Right renal cortex interstitium (tissue), 3 donors: ENCODE measurements around the gene LMO7. TPM values are rescaled to one million over a fixed set of nuclear protein-coding genes. Genes with fewer than 3 reads are reported as not detected.
"Not testable (repeated sequence)": the region's sequence is repeated elsewhere in the genome, so short reads cannot be mapped to it uniquely, and the experiment has no call there.

Experiments used
- DNase-seq, 3 donors: peaks; one replicate each; pipeline ENCODE4 v3.0.0-alpha.2; 2013; ENCODE audit warnings: low read depth in 3 of 3, low spot score in 2 of 3
- polyA plus RNA-seq, 3 donors: library from polyadenylated mRNA; unstranded; fragments of 120-200 nt; gene quantifications; one replicate each; pipeline ENCODE4 v1.2.1, GENCODE V29; 2013; ENCODE audit not compliant: insufficient read length in 3 of 3

The LMO7 gene
- polyA plus RNA-seq, 3 donors = 76.6 to 90.0 (median 88.4) TPM

DNA sequence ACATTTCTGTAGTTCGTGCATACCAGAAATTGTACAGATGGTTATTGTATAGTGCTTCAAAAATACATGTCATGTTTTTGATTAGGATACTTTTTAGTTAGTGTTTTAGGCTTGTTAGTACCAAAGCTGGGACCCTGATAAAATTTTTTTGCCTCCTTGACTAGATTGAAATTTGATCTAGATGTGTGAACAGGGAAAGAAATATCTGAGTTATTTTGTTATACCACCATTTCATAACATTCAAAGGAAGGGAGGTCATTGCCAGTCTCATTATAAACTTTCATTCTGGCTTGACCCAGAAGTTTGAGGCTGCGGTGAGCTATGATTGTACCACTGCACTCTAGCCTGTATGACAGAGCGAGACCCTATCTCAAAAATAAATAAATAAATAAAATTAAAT is 9.0 kb downstream of the LMO7 start:
- no peak for DNase-seq

DNA sequence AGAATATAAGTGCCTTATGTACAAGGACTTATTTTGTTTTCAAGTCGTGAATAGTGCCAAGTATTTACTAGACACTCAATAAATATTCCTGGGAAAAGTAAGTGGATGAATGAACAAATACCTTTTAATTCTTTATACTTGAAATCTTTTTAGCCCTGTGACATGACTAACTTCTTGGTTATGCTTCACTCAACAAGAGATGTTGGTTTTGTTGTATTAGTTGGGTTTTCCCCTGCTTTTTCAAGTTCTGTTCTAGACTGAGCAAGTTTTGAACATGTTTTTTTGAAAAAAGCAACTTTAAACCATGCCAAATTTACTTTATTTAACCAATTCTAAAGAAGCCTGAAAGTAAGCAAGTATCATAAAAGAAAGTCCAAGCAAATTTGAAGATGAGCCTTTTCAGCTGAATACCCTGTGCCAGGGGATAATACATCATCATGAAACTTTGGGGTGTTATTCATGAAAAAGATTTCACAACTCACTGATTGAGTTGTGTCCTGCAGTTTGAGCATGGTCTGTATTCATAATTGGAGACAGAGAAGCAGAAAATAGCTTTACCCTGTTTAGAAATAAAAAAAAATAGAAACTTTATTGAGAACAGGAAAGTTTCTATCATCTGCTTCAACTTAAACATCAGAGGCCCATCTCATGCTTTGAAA is 11.1 kb downstream of the LMO7 start:
- no peak for DNase-seq

DNA sequence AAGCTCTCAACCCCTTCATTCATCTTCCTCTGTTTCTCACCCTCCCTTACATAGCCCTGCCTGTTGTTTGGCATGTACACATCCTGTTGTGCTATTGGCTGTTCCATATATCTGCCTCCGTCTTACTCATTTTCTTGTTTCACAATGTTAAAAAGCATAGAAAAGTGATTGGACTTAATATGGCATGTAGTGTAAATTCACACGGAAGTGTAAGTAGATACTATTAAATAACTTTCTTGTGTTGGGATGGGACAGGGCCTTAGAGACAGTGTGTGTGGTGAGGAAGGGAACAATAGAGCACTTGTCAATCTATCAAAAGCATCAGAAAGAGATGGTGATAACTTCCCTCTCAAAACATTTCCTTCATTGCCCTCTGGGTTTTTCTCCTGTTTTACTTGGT is 12.3 kb downstream of the LMO7 start:
- no peak for DNase-seq

DNA sequence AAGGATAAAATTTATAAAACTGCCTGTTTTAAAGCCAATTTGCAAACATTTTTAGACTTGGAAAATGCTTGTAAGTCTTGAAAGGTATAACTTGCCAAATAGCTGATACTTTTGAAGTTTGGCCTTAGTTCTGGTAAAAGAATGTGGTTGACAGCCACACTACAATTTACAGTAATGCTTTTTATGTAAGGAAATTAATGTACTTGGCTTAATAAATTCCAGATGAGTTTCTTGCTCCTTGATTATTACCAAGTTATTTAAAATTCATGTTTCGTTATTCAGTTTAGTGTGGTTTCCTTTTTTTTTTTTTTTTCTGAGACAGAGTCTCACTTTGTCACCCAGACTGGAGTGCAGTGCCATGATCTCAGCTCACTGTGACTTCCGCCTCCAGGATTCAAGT is 14.9 kb downstream of the LMO7 start:
- DNase-seq = no peak

DNA sequence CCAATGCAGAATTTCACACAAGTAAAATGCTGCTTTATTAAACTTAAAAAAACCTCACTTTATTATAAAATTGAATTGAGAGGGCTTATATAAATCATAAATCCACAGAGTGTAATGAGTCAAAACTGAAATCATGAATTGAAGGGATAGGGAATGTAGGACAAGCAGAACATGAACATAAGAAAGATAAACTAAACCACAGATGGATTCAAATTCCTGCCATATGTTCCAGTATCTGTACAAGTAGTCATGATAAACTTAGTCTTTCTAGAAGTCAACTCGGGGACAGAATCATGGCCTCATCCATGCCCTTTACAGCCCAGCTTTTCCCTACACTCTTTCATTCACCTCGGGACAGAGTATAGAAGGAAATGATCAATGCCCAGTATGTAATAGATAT is 16.6 kb downstream of the LMO7 start:
- no peak for DNase-seq

DNA sequence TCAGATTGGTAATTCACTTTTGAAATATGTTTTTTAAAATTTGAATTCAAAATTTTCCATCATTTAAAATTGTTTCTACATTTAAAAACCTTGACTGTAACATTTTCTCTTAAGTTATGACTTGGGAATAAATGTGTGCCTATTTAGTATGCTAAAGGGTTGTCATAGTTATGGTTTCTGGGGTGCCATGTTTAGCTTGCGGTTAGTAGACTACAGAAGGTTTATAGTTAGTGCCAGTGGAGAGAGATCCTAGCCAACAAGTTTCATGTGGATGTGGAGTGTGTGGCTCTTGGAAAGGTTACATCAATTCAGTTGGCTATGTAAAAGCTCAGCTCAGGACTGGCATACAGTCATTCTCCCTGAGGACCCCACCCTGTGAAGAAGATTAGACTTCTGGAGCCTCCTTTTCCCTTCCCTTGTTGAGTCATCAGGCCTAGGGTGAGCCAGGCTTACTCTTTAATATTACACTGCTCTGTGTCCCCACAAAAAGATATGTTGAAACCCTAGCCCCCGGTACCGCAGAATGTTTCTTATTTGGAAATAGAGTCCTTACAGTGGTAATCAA is 20.4 kb downstream of the LMO7 start:
- no peak for DNase-seq

DNA sequence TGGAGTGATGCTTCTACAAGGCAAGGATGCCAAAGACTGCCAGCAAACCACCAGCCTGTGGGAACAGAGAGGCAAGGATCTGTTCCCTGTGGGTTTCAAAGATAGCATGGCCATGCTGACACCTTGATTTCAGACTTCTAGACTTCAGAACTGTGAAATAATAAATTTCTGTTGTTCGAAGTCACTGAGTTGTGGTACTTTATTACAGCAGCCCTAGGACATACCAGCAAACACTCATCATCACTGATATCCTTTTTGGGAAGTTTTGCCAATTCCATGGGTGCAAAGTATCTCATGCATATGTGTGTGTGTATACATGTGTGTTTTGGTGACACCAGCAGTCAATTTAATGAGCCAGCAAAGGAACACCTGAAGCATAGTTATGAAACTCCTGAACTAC is 21.0 kb downstream of the LMO7 start:
- DNase-seq = no peak

DNA sequence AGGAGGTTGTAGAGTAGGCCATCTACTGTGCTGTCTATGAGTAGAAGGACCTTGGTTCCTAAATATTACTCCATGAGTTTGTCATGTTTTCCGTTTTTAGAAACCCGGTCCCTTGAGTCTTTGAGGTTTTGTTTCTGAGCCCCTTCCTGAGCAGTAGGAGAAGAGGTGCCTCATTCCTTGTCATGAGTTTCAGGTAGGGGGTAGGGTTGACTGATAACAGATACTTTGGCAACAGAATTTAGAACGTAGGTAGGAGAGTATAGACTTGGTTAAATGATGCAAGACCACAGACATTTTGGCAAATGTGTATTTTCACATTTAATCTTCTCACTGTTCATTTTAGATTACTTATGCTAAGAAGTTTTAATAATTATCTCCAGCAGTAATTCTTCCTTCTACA is 24.6 kb downstream of the LMO7 start:
- no peak for DNase-seq

DNA sequence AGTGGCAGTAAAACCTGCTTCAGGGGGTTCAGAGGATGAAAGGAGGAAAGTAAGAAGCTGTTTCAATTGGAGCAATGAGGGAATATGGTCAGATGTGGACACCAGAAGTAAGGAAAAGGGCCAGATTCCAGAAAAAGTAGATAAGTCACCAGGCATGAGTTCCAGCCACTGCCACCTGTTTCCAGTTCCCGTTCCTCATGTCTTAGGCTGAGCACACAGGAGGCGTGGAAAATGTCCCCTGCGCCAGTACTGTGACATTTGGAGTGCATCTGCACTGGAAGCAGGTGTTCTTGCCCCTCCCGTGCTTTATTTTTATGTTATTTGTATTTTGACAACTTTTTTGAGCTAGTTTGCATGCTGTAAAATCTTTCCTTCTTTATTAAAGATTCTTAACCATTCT is 25.3 kb downstream of the LMO7 start:
- no peak for DNase-seq

DNA sequence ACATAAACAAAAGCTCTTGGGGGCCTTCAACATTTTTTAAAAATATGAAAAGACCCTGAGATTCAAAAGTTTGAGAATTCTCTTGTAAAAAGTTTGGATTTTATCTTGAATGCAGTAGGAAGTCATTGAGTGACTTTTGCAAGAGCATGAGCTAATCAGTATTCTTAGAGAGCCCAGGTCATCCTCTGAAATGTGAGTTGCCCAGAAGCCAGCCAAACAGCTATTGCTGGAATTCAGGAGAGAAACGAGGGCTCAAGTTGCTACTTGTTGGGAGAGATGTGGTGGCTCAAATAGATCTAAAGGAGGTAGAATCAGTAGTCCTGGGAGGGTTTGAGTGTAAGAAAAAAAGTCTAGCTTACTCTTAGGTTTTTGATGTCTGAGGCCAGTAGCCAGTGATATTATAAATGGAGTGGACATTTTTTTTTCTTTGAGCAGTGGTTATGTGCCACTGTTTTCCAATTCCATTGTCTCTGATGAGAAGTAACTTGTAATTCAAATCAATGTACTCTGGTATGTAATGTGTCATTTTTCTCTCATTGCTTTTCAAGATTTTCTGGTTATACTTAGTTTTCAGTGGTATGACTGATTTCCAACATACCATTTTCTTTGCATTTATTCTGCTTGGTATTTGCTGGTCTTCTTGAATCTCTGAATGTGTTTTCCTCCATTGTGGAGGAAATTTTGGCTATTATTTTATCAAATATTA is 30.7 kb downstream of the LMO7 start:
- DNase-seq = no peak

DNA sequence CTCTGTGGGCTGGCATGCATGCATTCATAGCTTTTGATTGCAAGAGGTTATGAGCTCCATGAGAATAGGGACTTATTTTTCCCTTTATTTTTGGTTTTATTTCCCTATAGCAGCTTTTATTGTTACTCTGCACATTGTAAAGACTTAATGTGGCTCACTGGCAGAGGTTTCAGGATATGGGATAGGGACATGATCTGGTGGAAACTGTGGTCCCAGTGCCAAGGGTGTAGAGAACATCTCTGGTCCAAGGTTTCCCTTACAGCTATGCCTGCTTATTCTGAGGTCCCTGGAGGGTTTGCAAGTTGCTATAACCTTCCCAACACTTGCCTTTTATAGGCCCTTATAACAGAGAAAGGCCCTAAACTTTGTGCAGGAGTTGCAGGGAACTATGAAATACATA is 33.6 kb downstream of the LMO7 start:
- no peak for DNase-seq

DNA sequence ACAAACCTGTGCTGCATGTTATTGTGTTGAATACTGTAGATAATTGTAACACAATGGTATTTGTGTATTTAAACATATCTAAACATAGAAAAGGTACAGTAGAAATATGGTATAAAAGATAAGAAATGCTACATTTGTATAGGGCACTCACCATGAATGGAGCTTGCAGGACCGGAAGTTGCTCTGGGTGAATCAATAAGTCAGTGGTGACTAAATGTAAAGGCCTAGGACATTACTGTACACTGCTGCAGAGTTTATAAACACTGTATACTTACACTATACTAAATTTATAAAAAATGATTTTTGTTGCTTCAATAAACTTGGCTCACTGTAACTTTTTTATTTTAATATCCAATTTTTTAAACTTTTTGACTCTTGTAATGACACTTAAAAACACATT is 34.4 kb downstream of the LMO7 start:
- DNase-seq = no peak

DNA sequence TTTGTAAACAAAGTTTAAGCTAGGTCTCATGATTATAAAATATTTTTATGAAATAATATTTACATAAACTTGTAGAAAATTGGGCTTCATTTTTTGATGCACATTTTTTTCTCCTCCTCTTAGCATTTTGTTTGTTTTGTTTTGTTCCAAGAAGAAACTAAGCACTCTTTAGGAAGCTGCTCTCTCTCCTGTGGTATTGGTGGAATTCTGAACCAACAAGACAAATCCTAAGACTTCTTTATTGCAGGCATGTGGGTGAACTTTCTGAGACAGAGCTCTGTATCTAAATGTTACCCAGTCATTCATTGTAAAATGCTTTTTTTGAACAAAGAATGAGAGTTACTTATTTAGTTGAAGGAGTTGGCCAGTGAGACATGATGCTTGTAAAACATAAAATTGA is 39.3 kb downstream of the LMO7 start:
- no peak for DNase-seq

DNA sequence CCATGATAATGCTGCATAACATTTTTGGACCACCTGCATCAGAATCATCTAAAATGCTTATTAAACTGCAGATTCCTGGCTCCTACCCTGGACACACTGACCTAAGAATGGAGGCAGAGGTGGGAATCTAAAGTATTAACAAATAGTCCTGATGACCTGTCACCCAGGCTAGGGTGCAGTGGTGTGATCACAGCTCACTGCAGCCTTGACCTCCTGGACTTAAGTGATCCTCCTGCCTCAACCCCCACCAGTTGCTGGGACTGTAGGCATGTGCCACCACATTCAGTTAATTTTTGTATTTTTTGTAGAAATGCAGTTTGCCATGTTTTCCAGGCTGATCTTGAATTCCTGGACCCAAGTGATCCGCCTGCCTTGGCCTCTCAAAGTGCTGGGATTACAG is 43.3 kb downstream of the LMO7 start:
- no peak for DNase-seq

DNA sequence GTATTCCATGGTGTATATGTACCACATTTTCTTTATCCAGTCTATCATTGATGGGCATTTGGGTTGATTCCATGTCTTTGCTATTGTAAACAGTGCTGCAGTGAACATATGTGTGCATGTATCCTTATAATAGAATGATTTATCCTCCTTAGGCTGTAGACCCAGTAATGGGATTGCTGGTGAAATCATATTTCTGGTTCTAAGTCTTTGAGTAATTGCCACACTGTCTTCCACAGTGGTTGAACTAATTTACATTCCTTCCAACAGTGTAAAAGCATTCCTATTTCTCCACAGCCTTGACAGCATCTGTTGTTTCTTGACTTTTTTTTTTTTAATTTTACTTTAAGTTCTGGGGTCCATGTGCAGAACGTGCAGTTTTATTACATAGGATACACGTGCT is 44.1 kb downstream of the LMO7 start:
- not testable (repeated sequence) for DNase-seq

DNA sequence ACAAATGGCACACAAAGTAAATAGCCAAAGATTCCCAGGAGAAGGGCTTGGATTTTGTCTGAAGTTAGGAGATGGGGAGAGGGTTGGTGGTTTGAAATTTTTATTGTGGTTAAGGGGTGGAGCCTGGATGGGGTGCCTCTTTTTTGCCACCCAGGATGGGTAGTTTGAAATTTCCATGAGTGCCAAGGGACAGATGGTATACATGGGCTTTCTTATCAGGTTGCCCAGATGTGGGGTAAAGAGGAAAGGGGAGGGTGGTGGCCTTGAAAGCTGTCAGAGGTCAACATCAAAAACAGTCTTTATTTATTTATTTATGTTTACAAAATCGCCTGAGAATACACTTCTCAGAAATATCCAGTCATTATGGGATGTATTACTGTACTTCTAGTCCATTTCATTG is 46.2 kb downstream of the LMO7 start:
- DNase-seq = no peak

DNA sequence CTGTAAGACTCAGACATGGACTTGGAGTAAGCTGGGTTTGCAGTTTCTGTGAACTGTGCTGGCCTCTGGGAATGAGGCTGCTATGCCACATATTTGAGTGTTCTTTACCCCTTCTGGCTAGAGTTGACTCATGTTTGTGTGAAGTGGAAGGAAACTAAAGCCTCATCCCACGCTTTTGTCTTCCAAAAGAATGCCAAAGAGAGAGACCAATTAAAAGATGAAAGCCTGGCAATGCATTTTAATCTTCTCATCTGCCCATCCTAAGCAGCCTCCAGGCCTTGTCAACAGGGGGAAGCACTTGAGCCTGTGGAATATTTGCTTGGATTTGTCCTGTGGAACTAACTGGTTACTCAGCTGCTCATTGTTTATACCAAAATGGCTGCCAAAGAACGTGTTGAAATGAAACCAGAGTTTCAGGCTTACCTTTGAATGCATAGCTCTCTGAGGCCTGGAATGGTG is 49.1 kb downstream of the LMO7 start:
- no peak for DNase-seq

DNA sequence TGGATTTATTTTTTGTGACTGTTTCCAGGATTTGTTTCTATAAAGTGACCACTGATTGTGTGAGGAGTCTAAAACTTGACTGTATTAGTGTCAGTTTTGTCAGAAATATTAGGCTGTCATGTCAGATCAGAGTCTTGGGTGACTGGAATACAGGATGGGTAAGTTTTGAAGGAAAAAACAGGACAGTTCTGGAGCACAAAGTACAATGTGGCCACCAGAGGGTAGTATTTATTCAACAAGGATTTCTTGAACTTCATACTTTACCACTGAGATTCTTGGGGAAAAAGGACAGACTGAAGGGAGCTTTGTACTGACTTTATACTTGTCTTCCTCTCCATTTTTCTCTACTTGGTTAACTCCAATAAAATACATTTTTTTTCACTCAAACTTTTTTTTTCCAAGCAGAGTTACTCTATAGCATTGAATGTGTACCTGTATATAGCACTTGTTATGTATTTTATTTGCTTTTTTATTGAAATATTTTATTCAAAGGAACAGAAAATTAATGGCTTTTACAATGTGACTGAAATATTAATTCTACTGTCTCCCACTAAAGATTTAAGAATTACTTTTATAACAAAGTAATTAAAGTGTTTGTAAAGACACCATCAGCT is 51.1 kb downstream of the LMO7 start:
- DNase-seq = no peak

DNA sequence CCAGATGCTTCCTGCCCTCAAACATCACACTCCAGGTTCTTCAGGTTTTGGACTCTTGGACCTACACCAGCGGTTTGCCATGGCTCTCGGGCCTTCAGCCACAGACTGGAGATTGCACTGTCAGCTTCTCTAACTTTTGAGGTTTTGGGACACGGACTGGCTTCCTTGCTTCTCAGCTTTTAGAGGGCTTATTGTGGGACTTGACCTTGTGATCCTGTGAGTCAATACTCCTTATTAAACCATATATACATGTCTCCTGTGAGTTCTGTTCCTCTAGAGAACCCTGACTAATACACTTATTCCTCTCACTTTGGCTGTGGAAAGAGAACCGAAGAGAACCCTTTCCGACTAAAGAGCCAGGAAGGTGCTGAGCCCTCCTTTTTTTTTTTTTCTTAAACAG is 53.6 kb downstream of the LMO7 start:
- no peak for DNase-seq

DNA sequence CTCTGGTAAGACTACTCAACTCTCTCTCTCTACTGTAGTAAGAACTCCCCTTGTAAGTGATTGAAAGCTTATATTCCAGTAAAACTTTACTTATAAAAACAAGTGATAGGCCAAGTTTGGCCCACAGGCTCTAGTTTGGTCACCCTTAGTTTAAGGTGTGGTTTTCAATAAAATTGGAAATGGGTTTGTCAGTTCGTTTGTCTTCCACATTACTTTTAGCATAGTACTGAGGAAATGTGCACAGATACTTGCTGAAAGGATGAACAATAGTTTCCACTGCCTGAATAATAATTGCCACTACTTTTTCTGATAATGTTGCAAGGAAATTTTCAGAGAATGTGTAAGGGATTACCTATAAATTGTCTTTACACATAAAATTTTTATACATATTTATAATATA is 54.5 kb downstream of the LMO7 start:
- DNase-seq = no peak

DNA sequence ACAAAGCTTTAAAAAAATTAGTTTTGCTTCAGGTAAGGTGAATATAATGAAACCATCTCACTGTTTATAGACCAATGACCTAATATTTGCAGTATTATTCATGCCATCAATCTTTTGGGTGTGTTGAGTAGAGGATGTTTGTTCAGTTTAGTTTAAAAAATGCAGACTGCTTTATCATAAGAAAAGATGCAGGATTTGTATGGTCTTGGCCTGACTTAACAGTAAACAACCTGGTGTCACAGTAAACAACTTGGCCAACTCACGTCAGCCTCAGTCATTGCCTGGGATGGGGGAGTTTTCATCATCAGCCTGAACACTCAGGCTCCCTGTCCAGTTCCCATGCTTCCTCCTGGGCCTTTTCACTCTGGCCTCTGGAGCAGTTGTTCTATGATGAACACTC is 55.1 kb downstream of the LMO7 start:
- no peak for DNase-seq

DNA sequence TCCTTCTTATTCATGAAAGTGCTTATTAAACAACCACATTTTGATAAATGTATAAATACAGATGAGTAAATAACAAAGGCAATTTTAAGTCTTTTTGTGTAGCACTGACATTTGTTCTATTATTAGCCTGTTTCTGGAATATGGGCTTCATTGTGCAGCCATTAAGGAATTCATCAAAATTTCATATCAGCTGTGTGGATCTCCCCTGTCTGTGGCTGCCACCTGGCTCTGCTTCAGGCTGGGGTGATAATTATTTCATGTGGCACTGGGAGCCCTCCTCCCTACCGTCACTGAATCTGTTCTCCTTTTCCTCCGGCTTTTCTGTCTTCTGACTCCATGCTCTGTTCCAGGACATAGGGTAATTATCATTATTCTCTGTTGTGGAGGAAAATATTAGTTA is 57.1 kb downstream of the LMO7 start:
- no peak for DNase-seq
